ENCODE measurements around the gene HYAL3. TPM values are rescaled to one million over a fixed set of nuclear protein-coding genes. Genes with fewer than 3 reads are reported as not detected.
"Not testable (repeated sequence)": the region's sequence is repeated elsewhere in the genome, so short reads cannot be mapped to it uniquely, and the experiment has no call there.

HYAL3 gene
- total RNA-seq, 1 experiment from 2014 or later, result 3.6 TPM

GRCh38 chr3:50268703-50269451, 30.3 kb downstream of the HYAL3 start, which contains the start of gene SEMA3B:
Gene SEMA3B (plus strand): TSS chr3:50269147. CDS start chr3:50269241, 94 bp downstream.
- no peaks in the 10 kb centered on the region for H3K27me3 ChIP-seq
- DNase-seq, result peak; percentile 58 to 64
- H3K4me3 ChIP-seq, result peak within 1 kb of the TSS; percentile 35; the same call in 1 of the 2 replicates
- no peaks in the 10 kb centered on the region for H3K36me3 ChIP-seq
- peaks cover 48% of the 10 kb centered on the region for H3K4me1 ChIP-seq
- H3K9me3 ChIP-seq (replicated peaks), result no peaks in the 10 kb centered on the region
- H3K27ac ChIP-seq, result no peak within 1 kb of the TSS

GRCh38 chr3:50268276-50268675, 30.9 kb downstream of the HYAL3 start:
- Histone ChIP-seq H3K27ac (no peak overlapping the region), H3K36me3 (no peaks in the 10 kb centered on the region), H3K27me3 (no peaks in the 10 kb centered on the region), H3K4me3 (no peak overlapping the region), H3K9me3 (replicated peaks) (no peaks in the 10 kb centered on the region), H3K4me1 (peaks cover 48% of the 10 kb centered on the region)
- DNase-seq, result no peak

- Histone ChIP-seq H3K9me3 (replicated peaks) (no peaks in the 10 kb centered on the region), H3K27ac (no peak overlapping the region), H3K27me3 (no peaks in the 10 kb centered on the region), H3K36me3 (no peaks in the 10 kb centered on the region), H3K4me3 (peak overlapping the region; percentile 30), H3K4me1 (peaks cover 48% of the 10 kb centered on the region)
- DNase-seq, result peak; percentile 53 to 55
Observed at GRCh38 chr3:50267280-50267913, 31.8 kb downstream of the HYAL3 start.

GRCh38 chr3:50266836-50267235, 32.4 kb downstream of the HYAL3 start:
- no peaks in the 10 kb centered on the region for H3K9me3 ChIP-seq (replicated peaks)
- H3K4me3 ChIP-seq, result no peak overlapping the region; the same call in 1 of the 2 replicates
- H3K27ac ChIP-seq, result no peak overlapping the region
- DNase-seq, result no peak
- H3K27me3 ChIP-seq, result no peaks in the 10 kb centered on the region
- H3K4me1 ChIP-seq, result peaks cover 50% of the 10 kb centered on the region
- H3K36me3 ChIP-seq, result no peaks in the 10 kb centered on the region

- Histone ChIP-seq H3K27ac (no peak overlapping the region), H3K27me3 (no peaks in the 10 kb centered on the region), H3K4me1 (peaks cover 58% of the 10 kb centered on the region), H3K36me3 (no peaks in the 10 kb centered on the region), H3K9me3 (replicated peaks) (no peaks in the 10 kb centered on the region), H3K4me3 (no peak overlapping the region)
- no peak for DNase-seq
Observed at GRCh38 chr3:50266017-50266416, 33.2 kb downstream of the HYAL3 start.

- no peak overlapping the region for H3K27ac ChIP-seq
- H3K9me3 ChIP-seq (replicated peaks), result no peaks in the 10 kb centered on the region
- DNase-seq, result no peak
- peaks cover 61% of the 10 kb centered on the region for H3K4me1 ChIP-seq
- H3K4me3 ChIP-seq, result no peak overlapping the region
- H3K27me3 ChIP-seq, result no peaks in the 10 kb centered on the region
- no peaks in the 10 kb centered on the region for H3K36me3 ChIP-seq
Observed at GRCh38 chr3:50265571-50265970, 33.6 kb downstream of the HYAL3 start.

GRCh38 chr3:50264964-50265485, 34.2 kb downstream of the HYAL3 start:
- Histone ChIP-seq H3K27me3 (no peaks in the 10 kb centered on the region), H3K4me1 (peaks cover 58% of the 10 kb centered on the region), H3K36me3 (no peaks in the 10 kb centered on the region), H3K4me3 (no peak overlapping the region), H3K27ac (peak overlapping the region; percentile 47; the same call in 1 of the 2 replicates), H3K9me3 (replicated peaks) (no peaks in the 10 kb centered on the region)
- peak in 1 of 2 experiments; percentile 25 for DNase-seq

GRCh38 chr3:50264383-50264963, 34.7 kb downstream of the HYAL3 start:
- no peaks in the 10 kb centered on the region for H3K36me3 ChIP-seq
- no peaks in the 10 kb centered on the region for H3K9me3 ChIP-seq (replicated peaks)
- peak overlapping the region; percentile 47; the same call in 1 of the 2 replicates for H3K27ac ChIP-seq
- H3K4me3 ChIP-seq, result no peak overlapping the region
- peaks cover 56% of the 10 kb centered on the region for H3K4me1 ChIP-seq
- no peaks in the 10 kb centered on the region for H3K27me3 ChIP-seq
- DNase-seq, result peak; percentile 91 to 92

- no peaks in the 10 kb centered on the region for H3K27me3 ChIP-seq
Observed at GRCh38 chr3:50263478-50264382, 35.5 kb downstream of the HYAL3 start.

GRCh38 chr3:50262778-50263177, 36.4 kb downstream of the HYAL3 start:
- Histone ChIP-seq H3K27ac (no peak overlapping the region), H3K4me1 (peaks cover 57% of the 10 kb centered on the region), H3K36me3 (0 out of 2 replicates have a peak, but pooled peaks cover 3% of the 10 kb centered on the region)

More at GRCh38 chr3:50263478-50264382, 35.5 kb downstream of the HYAL3 start:
- no peaks in the 10 kb centered on the region for H3K9me3 ChIP-seq (replicated peaks)
- no peaks in the 10 kb centered on the region for H3K36me3 ChIP-seq
- H3K4me1 ChIP-seq, result peaks cover 56% of the 10 kb centered on the region
- DNase-seq, result no peak
- H3K27ac ChIP-seq, result peak overlapping the region; percentile 47; the same call in 1 of the 2 replicates
- H3K4me3 ChIP-seq, result no peak overlapping the region

GRCh38 chr3:50262200-50262599, 37.0 kb downstream of the HYAL3 start:
- H3K27me3 ChIP-seq; H3K27ac ChIP-seq; H3K36me3 ChIP-seq; DNase-seq; H3K9me3 ChIP-seq (replicated peaks); H3K4me3 ChIP-seq: not testable (repeated sequence)
- H3K4me1 ChIP-seq, result peaks cover 52% of the 10 kb centered on the region

More at GRCh38 chr3:50262778-50263177, 36.4 kb downstream of the HYAL3 start:
- no peak overlapping the region for H3K4me3 ChIP-seq
- no peaks in the 10 kb centered on the region for H3K9me3 ChIP-seq (replicated peaks)
- no peaks in the 10 kb centered on the region for H3K27me3 ChIP-seq
- DNase-seq, result no peak

GRCh38 chr3:50261505-50261904, 37.7 kb downstream of the HYAL3 start:
- Histone ChIP-seq H3K36me3 (peaks cover 6% of the 10 kb centered on the region; the same call in 1 of the 2 replicates), H3K27ac (peak overlapping the region; percentile 99), H3K4me1 (peaks cover 51% of the 10 kb centered on the region), H3K9me3 (replicated peaks) (no peaks in the 10 kb centered on the region), H3K4me3 (peak overlapping the region; percentile 57), H3K27me3 (no peaks in the 10 kb centered on the region)
- peak in 1 of 2 experiments; percentile 26 for DNase-seq

- peak; percentile 42 to 66 for DNase-seq
- Histone ChIP-seq H3K27ac (peak overlapping the region; percentile 99), H3K4me3 (peak overlapping the region; percentile 57), H3K27me3 (no peaks in the 10 kb centered on the region), H3K36me3 (peaks cover 6% of the 10 kb centered on the region; the same call in 1 of the 2 replicates), H3K4me1 (peaks cover 51% of the 10 kb centered on the region), H3K9me3 (replicated peaks) (no peaks in the 10 kb centered on the region)
Observed at GRCh38 chr3:50260942-50261441, 38.2 kb downstream of the HYAL3 start.

Data from SJCRH30 (cell line).